Stimulated activated CD4-positive, alpha-beta T cell treated with anti-CD3 and anti-CD28 coated beads, Interleukin-2, amount 100 ng/mL, for 48 hours (primary cell): ENCODE measurements around the gene SMG1.
"Not testable (repeated sequence)": the region's sequence is repeated elsewhere in the genome, so short reads cannot be mapped to it uniquely, and the experiment has no call there.

Experiments used
- DNase-seq, 2 donors: peaks; one replicate each; pipeline ENCODE4 v3.0.0-alpha.2; 2020

Gene SMG1

GRCh38 chr16:18796377-18796776 is 129.8 kb downstream of the SMG1 start:
- no peak for DNase-seq

GRCh38 chr16:18792836-18793433 is 133.3 kb downstream of the SMG1 start:
- no peak for DNase-seq

- DNase-seq = peak; percentile 85 to 86
Observed at GRCh38 chr16:18789850-18790706, 136.1 kb downstream of the SMG1 start, which contains the start of gene RPS15A. RPS15A (minus strand) TSS chr16:18790334; CDS start chr16:18789113, 1,221 bp downstream.

GRCh38 chr16:18789515-18789849 is 136.7 kb downstream of the SMG1 start:
- no peak for DNase-seq

- no peak for DNase-seq
Observed at GRCh38 chr16:18788828-18789514, 137.2 kb downstream of the SMG1 start.

- no peak for DNase-seq
Observed at GRCh38 chr16:18784917-18785623, 141.1 kb downstream of the SMG1 start.

GRCh38 chr16:18783430-18784341 is 142.5 kb downstream of the SMG1 start:
- no peak for DNase-seq

GRCh38 chr16:18782697-18783429 is 143.3 kb downstream of the SMG1 start:
- DNase-seq = no peak

- DNase-seq = not testable (repeated sequence)
Observed at GRCh38 chr16:18781232-18781631, 145.0 kb downstream of the SMG1 start.

- DNase-seq = not testable (repeated sequence)
Observed at GRCh38 chr16:18780460-18781026, 145.7 kb downstream of the SMG1 start.

- not testable (repeated sequence) for DNase-seq
Observed at GRCh38 chr16:18777664-18778063, 148.5 kb downstream of the SMG1 start.

GRCh38 chr16:18776334-18776733 is 149.9 kb downstream of the SMG1 start:
- DNase-seq = not testable (repeated sequence)

- not testable (repeated sequence) for DNase-seq
Observed at GRCh38 chr16:18774651-18775050, 151.6 kb downstream of the SMG1 start.

- not testable (repeated sequence) for DNase-seq
Observed at GRCh38 chr16:18772171-18772570, 154.0 kb downstream of the SMG1 start.

- DNase-seq = not testable (repeated sequence)
Observed at GRCh38 chr16:18770336-18770962, 155.8 kb downstream of the SMG1 start.

GRCh38 chr16:18767217-18767616 is 159.0 kb downstream of the SMG1 start:
- DNase-seq = not testable (repeated sequence)

GRCh38 chr16:18762713-18763112 is 163.5 kb downstream of the SMG1 start:
- DNase-seq = not testable (repeated sequence)

- not testable (repeated sequence) for DNase-seq
Observed at GRCh38 chr16:18759598-18760520, 166.3 kb downstream of the SMG1 start.
